IPS DF 4.7 (cell line): ENCODE data around the gene PPP1R13B.

Experiments
- DNase-seq: peaks from one replicate; pipeline ENCODE4 v3.0.0-alpha.2; 2013; ENCODE audit warnings: low spot score; ENCODE audit errors: extremely low read depth

The PPP1R13B gene

DNA sequence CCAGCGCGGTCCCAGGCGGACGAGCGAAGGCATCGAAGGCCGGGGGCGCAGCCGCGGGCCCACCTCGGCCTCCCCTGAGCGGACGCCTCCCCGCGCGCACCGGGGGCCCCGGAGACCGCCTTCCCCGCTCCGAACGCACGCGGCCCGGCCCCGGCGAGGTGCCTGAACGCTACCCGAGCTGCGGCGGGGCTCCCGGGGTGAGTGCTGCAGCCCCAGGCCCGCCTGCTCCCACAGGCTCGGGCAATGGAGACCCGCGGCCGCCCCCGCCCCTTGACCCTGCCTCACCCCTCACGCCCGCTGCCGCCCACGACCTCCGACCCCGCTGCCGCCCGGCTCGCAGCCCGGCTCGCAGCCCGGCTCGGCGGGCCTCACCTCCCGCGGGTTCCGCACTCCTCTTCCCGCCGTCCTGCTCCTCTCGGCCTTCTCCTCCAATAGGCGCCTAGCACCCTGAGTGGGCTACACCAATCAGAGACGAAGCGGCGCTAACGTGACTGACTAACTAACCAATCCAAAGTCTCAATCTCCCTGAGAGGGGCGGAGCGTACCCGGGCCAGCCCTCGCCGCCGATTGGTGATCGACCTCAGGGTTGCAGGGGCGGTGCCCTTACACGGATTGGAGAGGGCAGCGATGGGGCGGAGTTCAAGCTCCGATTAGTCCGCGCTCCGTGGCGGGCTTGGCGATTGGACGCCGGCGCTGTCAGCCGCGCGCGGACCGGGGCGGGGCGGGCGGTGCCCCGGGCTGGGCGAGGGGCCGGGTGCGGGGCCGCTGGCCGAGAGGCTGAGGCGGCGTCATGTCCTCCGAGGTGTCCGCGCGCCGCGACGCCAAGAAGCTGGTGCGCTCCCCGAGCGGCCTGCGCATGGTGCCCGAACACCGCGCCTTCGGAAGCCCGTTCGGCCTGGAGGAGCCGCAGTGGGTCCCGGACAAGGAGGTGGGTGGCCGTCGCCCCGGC is 132.0 kb downstream of the PPP1R13B start, which contains the start of the genes XRCC3 and ZFYVE21:
Gene XRCC3, minus strand, starts transcription at position 400 of the 949 bp plus-strand sequence. CDS start 4,364 bp downstream, outside the sequence.
Gene ZFYVE21, plus strand, starts transcription at position 759 of the 949 bp plus-strand sequence. Its CDS starts 32 bp downstream, at position 791.
- DNase-seq, result peak; percentile 96

DNA sequence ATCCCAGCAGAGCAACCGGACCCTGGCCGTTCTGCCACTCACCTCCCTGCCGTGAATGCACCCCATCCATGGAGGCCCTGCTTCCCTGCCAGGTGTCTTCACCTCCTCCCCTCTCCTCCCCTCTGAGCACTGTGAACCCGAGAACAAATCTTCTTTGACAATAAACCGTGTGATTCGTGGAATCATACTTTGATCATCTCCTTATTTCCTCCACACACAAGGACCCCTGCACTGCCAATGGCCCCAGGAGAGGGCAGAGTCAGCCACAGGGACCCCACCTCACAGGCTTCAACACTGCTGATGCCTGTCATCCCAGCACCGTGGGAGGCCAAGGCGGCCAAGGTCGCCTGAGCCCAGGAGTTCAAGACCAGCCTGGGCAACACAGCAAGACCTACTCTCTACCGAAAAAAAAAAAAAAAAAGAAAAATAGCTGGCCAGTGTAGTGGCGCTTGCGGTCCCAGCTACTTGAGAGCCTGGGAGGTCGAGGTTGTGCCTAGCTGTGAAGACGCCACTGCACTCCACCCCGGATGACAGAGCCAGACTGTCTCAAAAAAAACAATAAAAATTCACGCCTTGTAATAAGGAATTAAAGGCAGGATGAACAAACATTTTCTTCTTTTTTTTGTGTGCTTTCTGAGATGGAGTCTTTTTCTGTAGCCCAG is 133.2 kb downstream of the PPP1R13B start:
- DNase-seq, result no peak

DNA sequence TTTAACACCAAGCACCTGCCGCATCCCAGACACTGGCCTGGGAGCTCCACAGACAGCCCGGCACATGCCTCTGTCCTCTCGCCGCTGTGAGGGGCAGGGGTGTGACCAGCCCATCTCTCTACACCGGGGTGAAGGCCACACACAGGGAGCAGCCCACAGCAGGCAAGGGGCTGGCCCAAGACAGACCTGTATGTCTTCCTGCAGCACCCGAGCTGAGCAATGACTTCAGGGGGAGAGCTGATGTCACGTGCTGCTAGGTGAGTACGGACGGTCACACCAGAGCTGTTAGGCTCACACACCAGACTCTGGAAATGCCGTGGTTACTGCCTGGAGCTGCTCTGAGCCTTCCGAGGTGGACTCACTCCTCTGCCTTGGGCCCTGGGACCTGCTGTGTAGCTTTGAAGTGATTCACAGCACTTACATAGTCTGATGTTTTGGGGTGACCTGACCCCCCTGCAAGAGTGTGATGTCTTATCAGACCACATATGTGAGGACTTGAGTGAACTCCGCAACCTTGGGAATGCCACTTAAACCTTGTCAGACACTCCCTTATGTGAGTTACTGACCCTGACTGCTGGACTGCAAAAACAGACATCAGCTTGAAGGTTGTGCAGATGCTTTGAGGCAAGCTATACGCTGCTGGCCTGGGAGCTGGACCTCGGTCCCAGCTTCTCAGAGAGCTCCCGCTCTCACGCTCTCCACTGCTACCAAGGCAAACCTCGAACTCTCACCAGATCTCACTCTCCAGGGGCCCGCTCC is 133.9 kb downstream of the PPP1R13B start:
- DNase-seq, result no peak

DNA sequence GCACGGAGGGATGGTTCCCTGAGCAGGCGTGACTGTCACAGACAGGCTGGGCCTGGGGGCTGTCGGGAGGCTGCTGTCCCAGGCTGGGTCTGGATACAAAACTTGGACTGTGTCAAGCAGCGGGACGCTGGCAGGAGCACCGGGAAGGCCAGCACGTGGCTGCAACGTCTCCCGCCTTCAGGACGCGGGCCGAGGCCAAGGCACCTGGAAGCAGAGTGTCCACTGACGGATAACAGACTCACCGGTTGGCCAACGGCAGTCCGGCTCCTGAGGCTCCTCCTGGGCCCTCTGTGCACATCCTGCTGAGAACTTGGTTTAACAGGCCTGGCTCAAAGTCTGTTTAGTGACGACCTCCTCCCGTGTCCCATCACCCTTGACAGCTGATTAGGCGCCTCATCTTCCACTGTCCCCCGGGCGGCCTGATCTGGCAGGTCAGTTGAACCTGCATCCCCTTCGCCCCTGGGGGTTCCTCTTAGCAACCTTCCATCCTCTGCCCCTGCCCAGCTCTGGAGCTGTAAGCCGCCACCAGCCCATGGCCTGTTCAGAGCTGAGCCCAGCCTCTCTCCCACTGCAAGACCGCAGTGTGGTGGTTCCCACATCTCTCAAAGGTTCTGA is 134.6 kb downstream of the PPP1R13B start:
- no peak for DNase-seq

DNA sequence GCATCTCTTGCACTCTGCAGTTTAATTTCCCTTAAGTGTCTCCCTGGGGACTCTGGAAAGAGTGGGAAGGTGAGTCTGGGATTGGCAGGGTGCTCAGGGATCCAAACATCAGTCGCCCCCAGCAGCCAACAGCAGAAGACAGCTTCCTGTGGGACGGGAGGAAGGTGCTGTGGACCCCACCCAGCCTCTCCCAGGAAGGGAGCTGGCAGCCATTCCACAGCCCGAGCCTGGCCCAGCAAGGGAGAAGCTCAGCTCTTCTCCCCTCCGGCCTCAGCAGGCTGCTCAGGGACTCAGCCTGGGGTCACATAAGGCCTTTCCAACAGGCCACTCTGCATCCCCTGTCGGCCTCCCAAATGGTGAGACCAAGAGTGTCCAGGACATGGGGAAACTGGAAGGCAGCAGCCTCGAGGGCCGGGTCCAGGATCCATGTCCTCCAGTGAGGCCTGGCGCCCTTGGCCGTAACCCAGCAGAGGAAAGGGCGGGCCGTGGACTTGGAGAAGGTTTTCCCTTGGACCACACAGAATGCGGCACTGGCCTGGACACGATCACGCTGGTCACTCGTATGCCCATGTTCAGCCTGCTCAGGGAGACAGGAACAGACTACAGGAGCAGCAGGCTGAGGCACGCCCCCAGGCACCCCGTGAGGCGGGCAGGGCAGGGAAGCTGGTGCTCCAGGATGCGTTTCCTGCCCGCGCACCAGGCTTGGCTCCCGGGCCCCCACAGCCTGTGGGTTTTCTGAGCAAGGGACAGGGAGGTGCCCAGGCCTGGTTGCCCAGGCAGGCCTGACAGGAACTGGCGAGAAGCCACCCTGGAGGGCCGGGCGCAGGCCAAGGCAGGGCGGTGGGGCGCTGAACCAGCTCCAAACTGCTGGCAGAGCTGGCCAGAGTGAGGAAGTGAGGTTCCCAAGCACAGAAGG is 135.6 kb downstream of the PPP1R13B start:
- DNase-seq, result no peak

DNA sequence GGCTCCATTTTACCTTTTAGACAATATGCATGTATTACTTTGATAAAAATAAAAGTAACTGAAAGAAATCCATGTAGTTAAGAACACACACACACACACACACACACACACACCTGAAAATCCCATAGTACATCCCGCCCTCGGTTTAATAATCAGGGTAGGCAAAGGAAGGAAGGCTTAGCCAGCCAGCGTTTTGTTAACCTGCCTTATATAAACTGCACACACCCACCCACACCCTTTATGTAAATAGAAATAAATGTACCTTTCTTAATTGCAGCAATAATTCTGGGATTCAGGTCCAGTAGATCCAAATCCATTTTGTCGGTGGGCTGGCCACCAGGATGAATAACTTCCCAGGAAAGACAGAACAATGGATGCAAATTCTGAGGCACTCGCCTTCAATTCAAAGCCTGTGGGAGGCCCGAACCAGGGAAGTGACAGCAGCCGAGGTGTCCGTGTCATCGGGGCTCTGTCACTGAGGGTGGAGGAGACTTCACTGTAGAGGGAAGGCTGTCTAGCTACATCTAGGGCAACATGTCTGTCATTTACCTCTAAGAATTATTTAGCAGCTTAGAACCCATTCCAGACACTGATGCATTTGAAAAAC is 136.5 kb downstream of the PPP1R13B start:
- no peak for DNase-seq

DNA sequence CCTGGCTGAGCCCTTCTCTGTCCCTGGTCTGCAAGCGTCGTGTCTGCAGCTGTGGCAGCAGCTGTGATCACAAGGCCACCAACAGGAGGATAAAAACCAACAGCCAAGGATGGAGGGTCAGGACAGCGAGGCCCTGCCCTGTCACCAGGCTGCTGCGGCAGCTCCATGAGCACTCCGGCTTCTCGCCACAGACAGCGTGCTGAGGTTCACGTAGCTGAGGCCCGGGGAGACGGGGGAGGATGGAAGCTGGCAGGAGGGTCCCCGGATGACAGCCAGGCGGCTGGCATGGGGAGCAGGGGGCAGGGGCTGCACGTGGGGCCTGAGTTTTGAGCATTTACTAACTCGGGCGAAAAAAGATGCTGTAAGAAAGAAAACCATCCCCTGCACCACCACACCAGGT is 137.6 kb downstream of the PPP1R13B start:
- no peak for DNase-seq

DNA sequence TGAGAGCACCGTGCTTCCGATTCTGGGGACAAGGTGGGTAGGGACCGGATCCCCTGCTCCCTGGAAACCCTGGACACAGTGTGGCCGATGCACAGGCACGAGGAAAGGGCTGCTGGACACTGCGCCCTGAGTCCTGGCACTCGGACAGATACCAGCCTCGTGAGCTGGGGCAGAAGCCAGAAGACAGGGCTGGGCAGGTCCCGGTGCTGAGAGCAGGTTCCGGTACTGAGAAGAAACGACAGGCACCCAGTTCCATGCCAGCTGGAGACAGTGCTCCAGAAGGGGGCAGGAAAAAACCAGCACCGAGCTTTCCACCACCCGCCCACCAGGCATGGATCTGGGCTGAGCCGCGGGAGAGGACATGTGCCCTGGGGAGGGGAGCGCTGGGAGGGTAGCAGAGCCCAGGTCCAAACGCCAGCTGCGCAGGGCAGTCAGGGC is 138.6 kb downstream of the PPP1R13B start:
- DNase-seq, result no peak

DNA sequence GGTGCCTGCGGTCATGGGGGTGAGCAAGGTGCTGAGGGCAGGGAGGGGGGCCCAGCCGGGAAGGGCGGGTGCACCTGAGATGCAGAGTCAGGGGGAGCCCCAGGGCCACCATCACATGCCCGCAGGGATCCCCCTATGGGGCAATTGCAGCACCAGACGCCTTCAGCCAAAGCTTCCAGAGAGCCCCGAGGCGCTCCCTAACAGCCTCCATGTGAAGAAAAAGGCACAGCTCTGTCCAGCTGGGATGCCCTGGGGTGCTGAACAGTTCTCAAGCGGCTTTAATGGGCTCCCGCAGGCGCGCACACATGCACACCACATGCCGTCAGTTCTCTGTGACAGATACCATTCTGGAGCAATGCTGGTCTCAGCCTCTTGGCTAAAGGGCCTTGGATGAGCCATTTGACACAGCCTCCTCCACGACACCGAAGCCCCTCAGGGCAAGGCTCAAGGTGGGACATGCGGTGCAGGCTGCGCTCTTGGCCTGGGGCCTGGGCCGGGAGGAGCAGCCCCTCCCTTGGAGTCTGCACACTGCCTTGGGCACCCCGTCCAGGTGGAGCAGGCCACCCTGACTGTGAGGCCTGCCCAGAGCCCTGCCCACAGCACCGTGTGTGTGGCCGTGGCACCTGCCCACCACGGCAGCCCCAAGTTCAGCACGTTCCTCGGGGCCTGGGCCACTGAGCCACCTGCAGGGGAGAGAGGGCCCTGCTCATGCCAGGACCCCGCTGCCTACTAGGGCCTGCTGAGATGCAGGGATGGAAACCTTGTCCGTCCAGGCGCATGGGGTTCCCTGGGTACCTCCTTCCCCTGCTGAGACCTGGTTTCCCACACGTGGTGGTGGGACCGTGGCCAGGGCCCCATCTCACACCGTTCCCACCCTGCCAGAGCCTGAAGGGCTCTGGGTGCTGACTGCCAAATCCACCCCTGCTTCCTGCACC is 139.8 kb downstream of the PPP1R13B start:
- DNase-seq, result no peak

DNA sequence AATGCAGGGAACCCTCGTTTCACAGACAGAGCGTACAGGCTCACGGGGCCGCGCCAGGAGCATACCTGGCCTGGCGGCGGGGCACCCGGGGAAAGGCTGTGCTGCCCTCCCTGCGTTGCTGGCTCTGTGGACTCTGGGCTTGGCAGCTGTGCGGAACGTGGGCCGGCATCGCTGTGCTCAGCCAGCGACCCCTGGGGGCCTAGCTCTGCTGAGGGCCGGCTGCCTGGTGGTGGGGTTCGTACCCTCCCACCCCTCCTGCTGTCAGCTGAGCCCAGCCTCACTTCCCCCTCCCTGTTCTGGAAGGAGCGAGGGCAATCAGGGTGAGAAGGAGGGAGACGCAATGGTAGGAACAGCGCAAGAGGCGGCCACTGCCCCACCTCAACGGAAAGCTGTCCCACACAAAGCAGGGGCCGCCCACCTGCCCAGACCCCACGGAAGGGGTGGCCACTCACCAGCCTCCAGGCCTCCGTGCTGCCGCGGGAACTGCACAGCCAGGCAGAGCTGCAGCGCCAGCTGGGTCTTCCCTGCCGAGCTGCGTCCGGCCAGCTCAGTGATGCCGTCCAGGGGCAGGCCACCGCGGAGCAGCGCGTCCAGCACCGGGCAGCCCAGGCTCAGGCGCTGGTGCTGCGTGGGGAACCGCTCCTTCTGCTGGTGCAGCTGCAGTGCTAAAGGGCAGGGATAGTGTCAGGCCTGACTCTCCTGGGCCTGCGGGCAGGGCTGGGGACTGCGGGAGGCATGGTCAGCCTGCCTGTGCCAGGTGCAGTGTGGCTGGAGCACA is 140.6 kb downstream of the PPP1R13B start:
- DNase-seq, result no peak

DNA sequence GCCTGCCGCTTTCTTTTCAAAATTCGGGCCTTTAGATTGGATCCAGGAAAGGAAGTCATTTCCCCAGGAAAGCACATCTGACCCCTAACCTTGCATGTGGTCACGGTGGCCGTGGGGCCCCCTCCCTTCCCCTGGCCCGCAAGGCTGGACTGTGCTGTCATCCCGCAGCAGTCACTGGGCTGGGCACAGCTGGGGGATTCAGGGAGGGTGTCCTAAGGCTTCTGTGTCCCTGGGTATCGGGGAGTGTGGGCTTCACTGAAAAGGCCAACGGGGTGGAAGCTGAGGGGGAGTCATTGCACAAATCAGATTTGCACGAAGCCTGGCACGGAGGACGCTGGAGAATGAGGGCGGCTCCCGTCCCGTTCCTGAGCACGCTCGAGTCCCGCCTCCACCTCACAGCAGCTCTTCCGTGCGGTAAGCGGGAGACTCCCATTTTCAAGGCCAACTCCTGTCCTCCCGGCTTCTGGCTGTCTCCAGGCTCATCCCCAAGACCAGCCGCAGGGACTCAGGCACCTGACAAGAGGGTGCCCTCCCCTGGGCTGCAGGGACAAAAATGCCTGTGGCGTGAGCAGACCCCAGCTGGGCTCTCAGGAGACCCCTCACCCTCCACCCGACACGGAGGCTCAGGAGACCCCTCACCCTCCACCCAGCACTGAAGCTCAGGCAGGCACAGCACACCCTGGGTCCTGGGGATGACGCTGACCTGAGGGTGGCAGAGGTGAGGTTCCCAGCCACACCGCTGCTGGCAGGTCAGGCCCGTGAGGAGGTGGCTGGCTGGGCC is 141.7 kb downstream of the PPP1R13B start:
- no peak for DNase-seq

DNA sequence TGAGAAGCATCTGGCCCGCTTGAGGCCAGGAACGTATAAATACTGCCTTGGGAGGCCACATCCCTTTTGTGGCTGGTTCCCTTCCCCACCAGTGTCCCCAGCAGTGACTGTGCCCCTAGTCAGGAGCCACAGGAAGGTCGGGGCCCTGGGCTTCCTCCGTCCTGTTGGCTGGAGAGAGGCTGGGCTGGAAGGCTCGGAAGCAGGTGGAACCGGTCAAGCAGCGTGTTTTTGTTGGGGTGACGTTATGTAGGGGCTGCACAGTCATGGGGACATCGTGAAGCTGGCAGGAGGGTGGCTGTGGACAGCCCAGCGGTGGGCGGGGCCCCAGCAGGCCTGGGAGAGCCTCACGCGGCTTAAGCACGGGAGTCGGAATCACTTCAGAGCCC is 142.3 kb downstream of the PPP1R13B start:
- no peak for DNase-seq

DNA sequence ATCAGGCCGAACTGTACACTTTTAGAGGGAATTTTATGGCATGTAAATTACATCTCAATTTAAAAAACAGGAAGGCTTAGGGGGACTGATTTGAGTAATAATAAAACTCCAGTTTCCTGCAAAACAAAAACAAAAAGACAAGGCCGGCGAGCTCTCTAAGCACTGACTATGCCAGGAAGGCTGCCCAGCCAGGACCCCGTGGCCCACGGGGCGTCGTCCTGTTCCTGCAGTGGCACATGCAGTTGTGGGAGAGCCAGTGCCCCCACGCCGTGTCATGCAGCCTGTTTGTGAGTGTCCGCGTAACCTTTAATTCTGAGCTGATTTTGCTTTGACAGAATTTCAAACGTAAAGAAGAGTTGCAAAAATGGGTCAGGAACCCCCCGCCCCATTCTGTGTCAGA is 142.7 kb downstream of the PPP1R13B start:
- DNase-seq, result no peak

DNA sequence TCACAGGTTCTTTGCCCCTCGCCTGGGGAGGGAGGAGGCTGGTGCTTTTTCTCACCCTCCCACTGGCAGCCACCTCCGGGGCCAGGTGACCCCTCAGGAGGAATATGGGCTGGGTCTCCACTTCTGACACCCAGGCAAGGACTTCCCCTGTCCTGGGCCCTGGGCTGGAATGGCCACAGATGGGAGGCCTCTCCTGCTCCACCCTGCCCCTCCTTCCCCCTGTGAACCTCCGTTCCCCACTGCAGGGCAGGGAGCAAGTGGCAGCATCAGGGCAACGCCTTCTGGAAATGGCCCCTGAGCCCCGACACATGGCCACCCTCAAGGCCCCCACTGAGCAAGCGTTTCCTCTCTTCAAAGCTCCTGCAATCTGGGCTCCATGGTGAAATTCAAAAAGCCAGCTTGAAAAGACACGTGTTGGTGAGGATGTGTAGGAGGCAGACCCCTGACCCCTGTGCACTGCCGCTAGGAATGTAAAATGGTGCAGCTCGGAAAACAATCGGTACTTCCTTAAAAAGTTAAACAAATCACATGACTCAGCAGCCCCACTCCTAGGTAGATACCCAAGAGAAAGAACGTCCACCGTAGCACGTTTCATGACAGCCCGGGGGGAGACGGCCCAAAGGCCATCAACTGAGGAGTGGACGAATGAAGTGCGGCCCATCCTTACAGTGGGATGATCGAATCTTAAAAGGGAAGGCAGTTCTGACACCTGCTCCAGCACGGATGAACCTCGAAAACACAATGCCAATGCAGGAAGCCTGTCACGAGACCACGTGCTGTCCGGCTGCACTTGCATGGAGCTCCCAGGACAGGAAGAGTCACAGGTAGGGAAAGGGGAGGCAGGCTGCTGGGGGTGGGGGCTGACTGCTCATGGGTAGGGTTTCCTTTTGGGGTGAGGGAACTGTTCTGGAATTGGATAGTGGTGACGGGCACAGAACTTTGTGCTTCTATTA is 143.7 kb downstream of the PPP1R13B start:
- DNase-seq, result no peak

DNA sequence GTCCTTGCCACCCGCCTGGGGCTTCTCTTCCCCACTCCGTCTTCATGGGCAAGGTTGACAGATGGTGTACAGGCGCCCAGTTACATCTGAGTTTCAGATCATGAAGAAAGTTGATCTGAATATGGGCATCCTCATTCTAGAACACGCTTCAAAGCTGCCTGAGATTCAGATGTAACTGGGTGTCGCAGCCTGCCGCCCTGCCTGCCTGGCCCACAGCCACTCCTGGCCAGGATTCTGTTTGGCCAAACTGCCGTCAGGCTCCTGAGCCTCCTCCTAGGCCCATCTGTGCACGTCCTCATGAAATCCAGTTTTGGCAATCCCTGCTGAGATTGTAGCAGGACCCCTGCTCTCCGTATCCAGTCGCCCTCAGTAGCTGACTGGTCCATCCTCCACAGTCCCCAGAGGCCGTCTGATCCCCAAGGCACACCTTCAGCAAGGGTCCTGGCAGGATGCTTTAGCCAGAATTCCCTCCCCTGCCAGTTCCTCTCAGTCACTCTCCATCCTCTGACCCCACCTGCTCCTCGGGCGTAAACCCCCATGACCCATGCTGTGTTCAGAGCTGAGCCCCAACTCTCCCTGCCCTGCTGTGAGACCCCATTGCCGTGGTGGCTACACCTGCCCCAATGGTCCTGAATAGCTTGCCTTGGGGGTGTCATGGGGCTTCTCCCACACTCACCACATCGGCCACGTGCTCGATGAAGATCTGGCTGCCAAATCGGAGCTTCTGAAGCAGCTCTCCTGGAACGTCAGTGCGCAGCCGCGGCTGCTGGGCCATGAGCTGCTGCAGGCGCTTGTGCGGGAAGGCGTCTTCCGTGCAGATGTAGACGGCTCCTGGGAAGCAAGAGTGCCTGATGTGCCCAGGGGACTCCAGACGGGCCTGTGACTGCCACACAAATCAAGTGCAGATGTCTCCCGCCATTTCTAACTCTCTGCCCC is 144.6 kb downstream of the PPP1R13B start:
- DNase-seq, result no peak
